ENCODE measurements around the gene TENM4. TPM values are rescaled to one million over a fixed set of nuclear protein-coding genes. Genes with fewer than 3 reads are reported as not detected.
A peak's percentile ranks its signal among the peaks of the same experiment; 100 is the strongest.

TENM4 gene
- total RNA-seq, 2 donors from 2014 or later = 68.2 to 130 TPM

DNA sequence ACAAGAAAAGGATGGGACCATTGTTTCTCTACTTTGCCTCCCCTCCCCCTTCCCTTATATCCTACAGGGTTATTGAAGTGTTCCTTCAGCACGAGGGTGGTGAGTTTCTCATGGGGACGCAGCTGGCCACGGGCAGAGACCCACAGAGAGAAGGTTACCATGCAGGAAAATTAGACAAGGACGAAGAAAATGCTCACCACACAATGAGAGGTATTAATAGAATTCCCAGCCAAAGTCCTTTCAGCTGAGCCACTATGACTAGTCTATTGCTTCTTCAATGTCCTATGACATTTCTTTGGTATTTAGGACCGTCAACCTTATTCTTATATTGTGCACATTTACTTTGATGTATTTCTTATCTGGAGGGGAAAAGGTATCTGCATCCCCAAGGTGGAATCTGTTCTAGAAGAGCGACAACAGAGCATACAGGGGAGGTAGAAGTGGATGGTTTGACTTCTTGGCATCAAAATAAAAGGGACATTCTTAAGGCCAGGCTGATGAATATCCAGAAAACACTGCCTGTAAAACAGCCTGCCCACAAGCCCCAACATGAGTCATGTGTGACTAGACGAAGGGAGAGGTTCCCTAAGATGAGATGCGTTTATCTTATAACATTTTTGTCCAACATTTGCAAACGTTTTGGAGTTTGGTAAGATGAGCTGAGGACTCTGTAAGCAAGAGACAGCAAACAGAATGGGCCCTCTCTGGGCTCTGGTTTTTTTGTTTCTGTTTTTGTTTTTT lies 656.3 kb downstream of the TENM4 start:
- H3K9me3 ChIP-seq (ENCODE audit: control insufficient read depth, low read length) = no peaks in the 10 kb centered on the region
- H3K4me3 ChIP-seq (ENCODE audit: low read length) = no peak overlapping the region
- H3K4me1 ChIP-seq (ENCODE audit: control insufficient read depth, insufficient read depth, low read length) = peaks cover 27% of the 10 kb centered on the region
- Mint-ChIP-seq H3K36me3 (ENCODE audit: low read depth) (peaks cover 41% of the 10 kb centered on the region), H3K9me3 (no peaks in the 10 kb centered on the region), H3K27me3 (ENCODE audit: insufficient read depth) (no peaks in the 10 kb centered on the region), H3K4me1 (peaks cover 60% of the 10 kb centered on the region), H3K27ac (no peak overlapping the region), H3K4me3 (no peak overlapping the region)
- no peaks in the 10 kb centered on the region for H3K36me3 ChIP-seq (ENCODE audit: control insufficient read depth, insufficient read depth, low read length)
- no peak overlapping the region for H3K9ac ChIP-seq (ENCODE audit: extremely low read depth, low read length, poor library complexity, severe bottlenecking)
- H3K27ac ChIP-seq (ENCODE audit: low read depth, low read length) = no peak overlapping the region
- DNase-seq = peak; percentile 37
- 85 to 94% methylated on average over 5 to 9 of the region's 9 CpGs for WGBS, 2 experiments (ENCODE audit: insufficient coverage in 1 of 2, insufficient read length in 1 of 2)
- no peaks in the 10 kb centered on the region for H3K27me3 ChIP-seq (ENCODE audit: control insufficient read depth, insufficient read depth, low read length, poor library complexity, severe bottlenecking)
- TF ChIP-seq CTCF (conservative IDR thresholded peaks at IDR 0.05) = no peak

DNA sequence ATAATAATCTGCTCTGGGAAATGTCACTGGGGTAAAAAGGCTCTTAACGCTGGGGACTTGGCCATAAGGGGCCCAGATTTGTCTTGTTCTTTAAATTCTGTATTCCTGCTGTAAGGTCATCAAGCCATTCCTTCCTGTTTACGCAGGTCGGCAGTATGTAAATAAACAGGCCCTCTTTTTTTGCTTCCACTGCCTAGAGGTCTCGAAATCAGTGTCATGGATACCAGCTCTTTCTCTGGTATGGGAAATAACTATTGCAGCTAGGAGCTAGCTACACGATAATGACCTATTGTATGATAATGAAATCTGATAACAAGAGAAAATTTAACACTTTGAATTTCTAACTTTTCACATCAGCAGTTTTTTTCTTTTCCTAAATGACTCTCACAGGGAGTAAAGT lies 657.0 kb downstream of the TENM4 start:
- no peaks in the 10 kb centered on the region for H3K27me3 Mint-ChIP-seq (ENCODE audit: insufficient read depth)
- no peaks in the 10 kb centered on the region for H3K36me3 ChIP-seq (ENCODE audit: control insufficient read depth, insufficient read depth, low read length)
- no peak overlapping the region for H3K9ac ChIP-seq (ENCODE audit: extremely low read depth, low read length, poor library complexity, severe bottlenecking)
- no peaks in the 10 kb centered on the region for H3K27me3 ChIP-seq (ENCODE audit: control insufficient read depth, insufficient read depth, low read length, poor library complexity, severe bottlenecking)
- H3K27ac ChIP-seq (ENCODE audit: low read depth, low read length) = no peak overlapping the region
- H3K9me3 Mint-ChIP-seq = no peaks in the 10 kb centered on the region
- peaks cover 53% of the 10 kb centered on the region for H3K4me1 Mint-ChIP-seq
- no peaks in the 10 kb centered on the region for H3K9me3 ChIP-seq (ENCODE audit: control insufficient read depth, low read length)
- no peak for TF ChIP-seq CTCF (conservative IDR thresholded peaks at IDR 0.05)
- WGBS, 2 experiments (ENCODE audit: insufficient coverage in 1 of 2, insufficient read length in 1 of 2) = 60 to 83% methylated on average over 3 to 5 of the region's 5 CpGs
- peak overlapping the region; percentile 0 for H3K4me3 Mint-ChIP-seq
- peak overlapping the region; percentile 24 for H3K4me3 ChIP-seq (ENCODE audit: low read length)
- peaks cover 27% of the 10 kb centered on the region for H3K4me1 ChIP-seq (ENCODE audit: control insufficient read depth, insufficient read depth, low read length)
- H3K27ac Mint-ChIP-seq = no peak overlapping the region
- peaks cover 40% of the 10 kb centered on the region for H3K36me3 Mint-ChIP-seq (ENCODE audit: low read depth)
- DNase-seq = peak; percentile 46

DNA sequence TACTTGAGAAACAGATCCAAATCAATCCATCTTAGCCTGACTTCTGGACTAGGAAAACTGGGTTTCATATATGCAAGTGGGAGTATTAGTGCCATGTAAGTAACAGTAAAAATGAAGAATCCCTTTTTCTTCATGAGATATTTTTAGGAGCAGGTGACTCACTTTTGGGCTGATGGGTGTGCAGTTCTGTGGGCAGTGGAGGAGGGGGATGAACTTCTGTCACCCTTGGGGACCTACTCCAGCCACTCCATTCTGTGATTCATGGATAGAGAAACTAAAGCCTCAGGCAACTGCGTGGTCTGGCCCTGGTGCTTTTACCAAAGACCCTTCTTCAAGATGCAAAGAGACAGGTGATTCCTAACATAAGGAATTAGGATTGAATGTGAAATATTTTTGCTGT lies 657.5 kb downstream of the TENM4 start:
- H3K9me3 Mint-ChIP-seq = no peaks in the 10 kb centered on the region
- H3K27me3 Mint-ChIP-seq (ENCODE audit: insufficient read depth) = no peaks in the 10 kb centered on the region
- peak overlapping the region; percentile 24 for H3K4me3 ChIP-seq (ENCODE audit: low read length)
- no peaks in the 10 kb centered on the region for H3K9me3 ChIP-seq (ENCODE audit: control insufficient read depth, low read length)
- H3K36me3 ChIP-seq (ENCODE audit: control insufficient read depth, insufficient read depth, low read length) = no peaks in the 10 kb centered on the region
- H3K27me3 ChIP-seq (ENCODE audit: control insufficient read depth, insufficient read depth, low read length, poor library complexity, severe bottlenecking) = no peaks in the 10 kb centered on the region
- peak; percentile 13 for DNase-seq
- no peak overlapping the region for H3K9ac ChIP-seq (ENCODE audit: extremely low read depth, low read length, poor library complexity, severe bottlenecking)
- peaks cover 51% of the 10 kb centered on the region for H3K4me1 Mint-ChIP-seq
- 100% methylated on average over 1 of the region's 1 CpG for WGBS, 2 experiments (ENCODE audit: insufficient coverage in 1 of 2, insufficient read length in 1 of 2)
- H3K36me3 Mint-ChIP-seq (ENCODE audit: low read depth) = peaks cover 37% of the 10 kb centered on the region
- no peak overlapping the region for H3K27ac Mint-ChIP-seq
- peaks cover 27% of the 10 kb centered on the region for H3K4me1 ChIP-seq (ENCODE audit: control insufficient read depth, insufficient read depth, low read length)
- H3K4me3 Mint-ChIP-seq = peak overlapping the region; percentile 0
- TF ChIP-seq CTCF (conservative IDR thresholded peaks at IDR 0.05) = no peak
- H3K27ac ChIP-seq (ENCODE audit: low read depth, low read length) = no peak overlapping the region

All from endodermal cell (in vitro differentiated cells).